ENCODE data around the gene CHMP2A.

- TF ChIP-seq CTCF (conservative IDR thresholded peaks at IDR 0.05; ENCODE audit: low read depth in 2 of 2): no peak
- no peak for TF ChIP-seq POLR2AphosphoS5 (IDR thresholded peaks at IDR 0.05; ENCODE audit: low read depth)
- TF ChIP-seq EZH2 (IDR thresholded peaks at IDR 0.05; ENCODE audit: low read depth, unreplicated experiment): no peak
Measured at GRCh38 chr19:58578012-58578925, 23.4 kb upstream of the CHMP2A start.

Data from GM23338 (cell line).